Thyroid gland (tissue), 4 donors: ENCODE results near the gene BBS9.

ENCODE experiments used
- POLR2A ChIP-seq, 2 donors: fragments of 450-650 bp; IDR thresholded peaks; one replicate each; pipeline ENCODE4 v1.6.1; 2017; ENCODE audit warnings: antibody characterized with exemption in 2 of 2, mild to moderate bottlenecking in 2 of 2, moderate library complexity in 1 of 2
- TF ChIP-seq, protein P1 (sequence below), 6 experiments: fragments of 200-600 bp in 3 of 6; fragments of 450-650 bp in 3 of 6; sonication (generic) in 3 of 6; IDR thresholded peaks; one replicate each; pipeline ENCODE4 v1.5.1; 2016 to 2019; ENCODE audit warnings: antibody characterized with exemption in 6 of 6, mild to moderate bottlenecking in 2 of 6, inconsistent platforms in 1 of 6, moderate library complexity in 1 of 6

DNA sequence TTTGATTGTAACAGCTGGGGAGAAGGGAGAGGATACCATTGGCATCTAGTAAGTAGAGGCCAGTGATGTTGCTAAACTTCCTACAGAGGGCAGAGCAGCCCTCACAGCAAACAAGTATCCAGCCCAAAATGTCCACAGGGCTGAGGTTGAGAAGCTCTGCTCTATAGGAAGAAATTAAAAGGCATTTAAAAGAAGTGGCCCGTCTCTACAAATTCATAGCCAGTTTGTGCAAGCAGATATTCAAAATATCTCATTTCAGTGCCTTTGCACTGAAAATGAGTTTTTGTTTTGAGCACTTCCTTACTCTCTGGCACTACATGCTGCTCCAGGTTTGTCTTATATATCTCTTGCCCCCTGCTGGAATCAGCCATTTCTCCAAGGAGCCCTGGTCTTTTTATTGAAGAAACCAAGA is 330.0 kb downstream of the BBS9 start:
- TF ChIP-seq, protein P1, sequence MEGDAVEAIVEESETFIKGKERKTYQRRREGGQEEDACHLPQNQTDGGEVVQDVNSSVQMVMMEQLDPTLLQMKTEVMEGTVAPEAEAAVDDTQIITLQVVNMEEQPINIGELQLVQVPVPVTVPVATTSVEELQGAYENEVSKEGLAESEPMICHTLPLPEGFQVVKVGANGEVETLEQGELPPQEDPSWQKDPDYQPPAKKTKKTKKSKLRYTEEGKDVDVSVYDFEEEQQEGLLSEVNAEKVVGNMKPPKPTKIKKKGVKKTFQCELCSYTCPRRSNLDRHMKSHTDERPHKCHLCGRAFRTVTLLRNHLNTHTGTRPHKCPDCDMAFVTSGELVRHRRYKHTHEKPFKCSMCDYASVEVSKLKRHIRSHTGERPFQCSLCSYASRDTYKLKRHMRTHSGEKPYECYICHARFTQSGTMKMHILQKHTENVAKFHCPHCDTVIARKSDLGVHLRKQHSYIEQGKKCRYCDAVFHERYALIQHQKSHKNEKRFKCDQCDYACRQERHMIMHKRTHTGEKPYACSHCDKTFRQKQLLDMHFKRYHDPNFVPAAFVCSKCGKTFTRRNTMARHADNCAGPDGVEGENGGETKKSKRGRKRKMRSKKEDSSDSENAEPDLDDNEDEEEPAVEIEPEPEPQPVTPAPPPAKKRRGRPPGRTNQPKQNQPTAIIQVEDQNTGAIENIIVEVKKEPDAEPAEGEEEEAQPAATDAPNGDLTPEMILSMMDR (IDR thresholded peaks at IDR 0.05) = peak in 4 of 6 experiments; percentile 7 to 48 (median 20)
- no peak for TF ChIP-seq POLR2A (IDR thresholded peaks at IDR 0.05)
